GM23338 (cell line): ENCODE measurements around the gene LSM2. TPM values are rescaled to one million over a fixed set of nuclear protein-coding genes. Genes with fewer than 3 reads are reported as not detected.
A peak's percentile ranks its signal among the peaks of the same experiment; 100 is the strongest.

Source experiments
- ATAC-seq: fragments of 200-7000 bp; cut with Tn5 transposase; 3 replicates; pipeline ENCODE4 v1.9.1; 2020
- DNase-seq: peaks from one replicate; pipeline ENCODE4 v3.0.0-alpha.2; 2015; ENCODE audit warnings: low spot score
- H2AFZ ChIP-seq: fragments of 200-600 bp; sonication (generic); 2 replicates; pipeline ENCODE4 v1.8.0; 2016; ENCODE audit warnings: antibody characterized with exemption, mild to moderate bottlenecking, moderate library complexity
- H3F3A ChIP-seq: fragments of 200-600 bp; sonication (generic); replicated peaks from 2 replicates; pipeline ENCODE4 v1.8.0; 2017; ENCODE audit warnings: antibody characterized with exemption, mixed run types, low read depth
- H3K27ac ChIP-seq: fragments of 200-600 bp; sonication (generic); 2 replicates; pipeline ENCODE4 v1.6.1; 2016; ENCODE audit warnings: low read depth
- H3K27me3 ChIP-seq: fragments of 200-600 bp; sonication (generic); 2 replicates; pipeline ENCODE4 v1.8.0; 2016; ENCODE audit warnings: mild to moderate bottlenecking, mixed run types, moderate library complexity; ENCODE audit not compliant: insufficient read depth
- H3K36me3 ChIP-seq: fragments of 200-600 bp; sonication (generic); 2 replicates; pipeline ENCODE4 v1.8.0; 2016; ENCODE audit warnings: mild to moderate bottlenecking; ENCODE audit not compliant: insufficient read depth
- H3K4me1 ChIP-seq: fragments of 200-600 bp; sonication (generic); 2 replicates; pipeline ENCODE4 v1.8.0; 2016; ENCODE audit warnings: mild to moderate bottlenecking, moderate library complexity; ENCODE audit not compliant: insufficient read depth
- H3K4me2 ChIP-seq: fragments of 200-600 bp; sonication (generic); 2 replicates; pipeline ENCODE4 v1.7.1; 2017; ENCODE audit warnings: mixed run types
- H3K4me3 ChIP-seq: fragments of 200-600 bp; sonication (generic); 2 replicates; pipeline ENCODE4 v1.6.1; 2016; ENCODE audit warnings: mixed run types
- H3K79me2 ChIP-seq: fragments of 200-600 bp; sonication (generic); replicated peaks from 2 replicates; pipeline ENCODE4 v1.8.0; 2017; ENCODE audit warnings: mild to moderate bottlenecking; ENCODE audit not compliant: insufficient read depth
- H3K9me2 ChIP-seq: fragments of 200-600 bp; sonication (generic); 2 replicates; pipeline ENCODE4 v1.8.0; 2017; ENCODE audit not compliant: insufficient read depth
- H4K20me1 ChIP-seq: fragments of 200-600 bp; sonication (generic); replicated peaks from 2 replicates; pipeline ENCODE4 v1.8.0; 2017; ENCODE audit warnings: mild to moderate bottlenecking; ENCODE audit not compliant: insufficient read depth
- H3K27ac Mint-ChIP-seq: 2 replicates; pipeline ENCODE4 v1.8.0; 2020; ENCODE audit warnings: inconsistent platforms, mild to moderate bottlenecking, moderate library complexity, mixed read lengths
- H3K27me3 Mint-ChIP-seq: 3 replicates; pipeline ENCODE4 v1.8.0; 2022; ENCODE audit warnings: low read depth, mild to moderate bottlenecking, moderate library complexity, mixed read lengths, inconsistent platforms; ENCODE audit not compliant: insufficient read depth, poor library complexity
- H3K36me3 Mint-ChIP-seq: 3 replicates; pipeline ENCODE4 v1.8.0; 2021; ENCODE audit warnings: low read depth, mild to moderate bottlenecking, inconsistent platforms, moderate library complexity, mixed read lengths
- H3K4me1 Mint-ChIP-seq: 3 replicates; pipeline ENCODE4 v1.8.0; 2020; ENCODE audit warnings: mild to moderate bottlenecking, inconsistent platforms, mixed read lengths
- H3K4me3 Mint-ChIP-seq: 3 replicates; pipeline ENCODE4 v1.8.0; 2021; ENCODE audit warnings: moderate library complexity, mild to moderate bottlenecking, inconsistent platforms, mixed read lengths
- H3K9me3 Mint-ChIP-seq: 3 replicates; pipeline ENCODE4 v1.8.0; 2020; ENCODE audit warnings: moderate library complexity, mild to moderate bottlenecking, inconsistent platforms, mixed read lengths
- ETS1 ChIP-seq: IDR thresholded peaks from 2 replicates; pipeline ENCODE4 v1.6.1; 2016; ENCODE audit warnings: antibody characterized with exemption
- EZH2phosphoT487 ChIP-seq: fragments of 200-600 bp; sonication (generic); IDR thresholded peaks from one replicate; pipeline ENCODE4 v1.8.1; 2018; ENCODE audit warnings: antibody characterized with exemption; ENCODE audit not compliant: unreplicated experiment
- NANOG ChIP-seq: IDR thresholded peaks from 2 replicates; pipeline ENCODE4 v1.6.1; 2016; ENCODE audit warnings: antibody characterized with exemption, borderline replicate concordance
- POLR2AphosphoS5 ChIP-seq: IDR thresholded peaks from 2 replicates; pipeline ENCODE4 v1.6.1; 2016; ENCODE audit warnings: antibody characterized with exemption, low read depth
- STAT1 ChIP-seq: IDR thresholded peaks from one replicate; pipeline ENCODE4 v1.6.1; 2016; ENCODE audit warnings: antibody characterized with exemption; ENCODE audit not compliant: unreplicated experiment
- polyA plus RNA-seq: library from polyadenylated mRNA; unstranded; fragments of >200 nt; fragmentation: Nextera tagmentation; extraction: Ambion mirVana; gene quantifications from 2 replicates; pipeline ENCODE4 v1.2.1, GENCODE V29; 2016
- total RNA-seq: library from RNA; depleted of rRNA; stranded (reverse); fragments of >200 nt; shearing (Covaris generic); gene quantifications from 2 replicates; pipeline ENCODE4 v1.2.3, GENCODE V29; 2014
- TF ChIP-seq, protein P1 (sequence below): IDR thresholded peaks from one replicate; pipeline ENCODE4 v1.6.1; 2018; ENCODE audit warnings: antibody characterized with exemption; ENCODE audit not compliant: unreplicated experiment
- TF ChIP-seq, protein P2 (sequence below): fragments of 250-450 bp; sonication (Bioruptor Pico); IDR thresholded peaks from 2 replicates; pipeline ENCODE4 v1.5.0; 2020; ENCODE audit warnings: mild to moderate bottlenecking, moderate library complexity

Gene LSM2
- total and polyA plus RNA-seq, 2 experiments from 2014 or later, result 106 to 140 TPM

- H3K4me1 Mint-ChIP-seq, result peaks cover 49% of the 10 kb centered on the region
Observed at GRCh38 chr6:31821301-31822035, 14.7 kb upstream of the LSM2 start.

More at GRCh38 chr6:31821301-31822035, 14.7 kb upstream of the LSM2 start:
- TF ChIP-seq STAT1 (no peak), EZH2phosphoT487 (no peak), ETS1 (no peak), POLR2AphosphoS5 (peak; percentile 61; the same call in 1 of the 2 replicates), NANOG (no peak)
- TF ChIP-seq, protein P1, sequence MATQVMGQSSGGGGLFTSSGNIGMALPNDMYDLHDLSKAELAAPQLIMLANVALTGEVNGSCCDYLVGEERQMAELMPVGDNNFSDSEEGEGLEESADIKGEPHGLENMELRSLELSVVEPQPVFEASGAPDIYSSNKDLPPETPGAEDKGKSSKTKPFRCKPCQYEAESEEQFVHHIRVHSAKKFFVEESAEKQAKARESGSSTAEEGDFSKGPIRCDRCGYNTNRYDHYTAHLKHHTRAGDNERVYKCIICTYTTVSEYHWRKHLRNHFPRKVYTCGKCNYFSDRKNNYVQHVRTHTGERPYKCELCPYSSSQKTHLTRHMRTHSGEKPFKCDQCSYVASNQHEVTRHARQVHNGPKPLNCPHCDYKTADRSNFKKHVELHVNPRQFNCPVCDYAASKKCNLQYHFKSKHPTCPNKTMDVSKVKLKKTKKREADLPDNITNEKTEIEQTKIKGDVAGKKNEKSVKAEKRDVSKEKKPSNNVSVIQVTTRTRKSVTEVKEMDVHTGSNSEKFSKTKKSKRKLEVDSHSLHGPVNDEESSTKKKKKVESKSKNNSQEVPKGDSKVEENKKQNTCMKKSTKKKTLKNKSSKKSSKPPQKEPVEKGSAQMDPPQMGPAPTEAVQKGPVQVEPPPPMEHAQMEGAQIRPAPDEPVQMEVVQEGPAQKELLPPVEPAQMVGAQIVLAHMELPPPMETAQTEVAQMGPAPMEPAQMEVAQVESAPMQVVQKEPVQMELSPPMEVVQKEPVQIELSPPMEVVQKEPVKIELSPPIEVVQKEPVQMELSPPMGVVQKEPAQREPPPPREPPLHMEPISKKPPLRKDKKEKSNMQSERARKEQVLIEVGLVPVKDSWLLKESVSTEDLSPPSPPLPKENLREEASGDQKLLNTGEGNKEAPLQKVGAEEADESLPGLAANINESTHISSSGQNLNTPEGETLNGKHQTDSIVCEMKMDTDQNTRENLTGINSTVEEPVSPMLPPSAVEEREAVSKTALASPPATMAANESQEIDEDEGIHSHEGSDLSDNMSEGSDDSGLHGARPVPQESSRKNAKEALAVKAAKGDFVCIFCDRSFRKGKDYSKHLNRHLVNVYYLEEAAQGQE, result no peak
- TF ChIP-seq, protein P2, sequence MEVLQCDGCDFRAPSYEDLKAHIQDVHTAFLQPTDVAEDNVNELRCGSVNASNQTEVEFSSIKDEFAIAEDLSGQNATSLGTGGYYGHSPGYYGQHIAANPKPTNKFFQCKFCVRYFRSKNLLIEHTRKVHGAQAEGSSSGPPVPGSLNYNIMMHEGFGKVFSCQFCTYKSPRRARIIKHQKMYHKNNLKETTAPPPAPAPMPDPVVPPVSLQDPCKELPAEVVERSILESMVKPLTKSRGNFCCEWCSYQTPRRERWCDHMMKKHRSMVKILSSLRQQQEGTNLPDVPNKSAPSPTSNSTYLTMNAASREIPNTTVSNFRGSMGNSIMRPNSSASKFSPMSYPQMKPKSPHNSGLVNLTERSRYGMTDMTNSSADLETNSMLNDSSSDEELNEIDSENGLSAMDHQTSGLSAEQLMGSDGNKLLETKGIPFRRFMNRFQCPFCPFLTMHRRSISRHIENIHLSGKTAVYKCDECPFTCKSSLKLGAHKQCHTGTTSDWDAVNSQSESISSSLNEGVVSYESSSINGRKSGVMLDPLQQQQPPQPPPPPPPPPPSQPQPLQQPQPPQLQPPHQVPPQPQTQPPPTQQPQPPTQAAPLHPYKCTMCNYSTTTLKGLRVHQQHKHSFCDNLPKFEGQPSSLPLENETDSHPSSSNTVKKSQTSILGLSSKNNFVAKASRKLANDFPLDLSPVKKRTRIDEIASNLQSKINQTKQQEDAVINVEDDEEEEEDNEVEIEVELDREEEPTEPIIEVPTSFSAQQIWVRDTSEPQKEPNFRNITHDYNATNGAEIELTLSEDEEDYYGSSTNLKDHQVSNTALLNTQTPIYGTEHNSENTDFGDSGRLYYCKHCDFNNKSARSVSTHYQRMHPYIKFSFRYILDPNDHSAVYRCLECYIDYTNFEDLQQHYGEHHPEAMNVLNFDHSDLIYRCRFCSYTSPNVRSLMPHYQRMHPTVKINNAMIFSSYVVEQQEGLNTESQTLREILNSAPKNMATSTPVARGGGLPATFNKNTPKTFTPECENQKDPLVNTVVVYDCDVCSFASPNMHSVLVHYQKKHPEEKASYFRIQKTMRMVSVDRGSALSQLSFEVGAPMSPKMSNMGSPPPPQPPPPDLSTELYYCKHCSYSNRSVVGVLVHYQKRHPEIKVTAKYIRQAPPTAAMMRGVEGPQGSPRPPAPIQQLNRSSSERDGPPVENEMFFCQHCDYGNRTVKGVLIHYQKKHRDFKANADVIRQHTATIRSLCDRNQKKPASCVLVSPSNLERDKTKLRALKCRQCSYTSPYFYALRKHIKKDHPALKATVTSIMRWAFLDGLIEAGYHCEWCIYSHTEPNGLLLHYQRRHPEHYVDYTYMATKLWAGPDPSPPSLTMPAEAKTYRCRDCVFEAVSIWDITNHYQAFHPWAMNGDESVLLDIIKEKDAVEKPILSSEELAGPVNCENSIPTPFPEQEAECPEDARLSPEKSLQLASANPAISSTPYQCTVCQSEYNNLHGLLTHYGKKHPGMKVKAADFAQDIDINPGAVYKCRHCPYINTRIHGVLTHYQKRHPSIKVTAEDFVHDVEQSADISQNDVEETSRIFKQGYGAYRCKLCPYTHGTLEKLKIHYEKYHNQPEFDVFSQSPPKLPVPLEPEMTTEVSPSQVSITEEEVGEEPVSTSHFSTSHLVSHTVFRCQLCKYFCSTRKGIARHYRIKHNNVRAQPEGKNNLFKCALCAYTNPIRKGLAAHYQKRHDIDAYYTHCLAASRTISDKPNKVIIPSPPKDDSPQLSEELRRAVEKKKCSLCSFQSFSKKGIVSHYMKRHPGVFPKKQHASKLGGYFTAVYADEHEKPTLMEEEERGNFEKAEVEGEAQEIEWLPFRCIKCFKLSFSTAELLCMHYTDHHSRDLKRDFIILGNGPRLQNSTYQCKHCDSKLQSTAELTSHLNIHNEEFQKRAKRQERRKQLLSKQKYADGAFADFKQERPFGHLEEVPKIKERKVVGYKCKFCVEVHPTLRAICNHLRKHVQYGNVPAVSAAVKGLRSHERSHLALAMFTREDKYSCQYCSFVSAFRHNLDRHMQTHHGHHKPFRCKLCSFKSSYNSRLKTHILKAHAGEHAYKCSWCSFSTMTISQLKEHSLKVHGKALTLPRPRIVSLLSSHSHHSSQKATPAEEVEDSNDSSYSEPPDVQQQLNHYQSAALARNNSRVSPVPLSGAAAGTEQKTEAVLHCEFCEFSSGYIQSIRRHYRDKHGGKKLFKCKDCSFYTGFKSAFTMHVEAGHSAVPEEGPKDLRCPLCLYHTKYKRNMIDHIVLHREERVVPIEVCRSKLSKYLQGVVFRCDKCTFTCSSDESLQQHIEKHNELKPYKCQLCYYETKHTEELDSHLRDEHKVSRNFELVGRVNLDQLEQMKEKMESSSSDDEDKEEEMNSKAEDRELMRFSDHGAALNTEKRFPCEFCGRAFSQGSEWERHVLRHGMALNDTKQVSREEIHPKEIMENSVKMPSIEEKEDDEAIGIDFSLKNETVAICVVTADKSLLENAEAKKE (CRISPR knock-in tag), result no peak
- Mint-ChIP-seq H3K36me3 (peaks cover 5% of the 10 kb centered on the region; the same call in 1 of the 3 replicates), H3K4me3 (peak overlapping the region; percentile 84), H3K9me3 (peaks cover 6% of the 10 kb centered on the region; the same call in 1 of the 3 replicates), H3K27ac (peak overlapping the region; percentile 98), H3K27me3 (peaks cover 21% of the 10 kb centered on the region)
- H3K4me2 ChIP-seq, result peak overlapping the region; percentile 88
- ATAC-seq (peak; percentile 78), DNase-seq (peak; percentile 68)
- H3K27me3 ChIP-seq, result no peaks in the 10 kb centered on the region
- peaks cover 19% of the 10 kb centered on the region for H3K79me2 ChIP-seq
- H3F3A ChIP-seq, result peaks cover 20% of the 10 kb centered on the region
- H3K36me3 ChIP-seq, result no peaks in the 10 kb centered on the region
- peak overlapping the region; percentile 88 for H3K27ac ChIP-seq
- H3K4me1 ChIP-seq, result peaks cover 63% of the 10 kb centered on the region
- no peaks in the 10 kb centered on the region for H3K9me2 ChIP-seq
- peaks cover 9% of the 10 kb centered on the region; the same call in 1 of the 2 replicates for H4K20me1 ChIP-seq
- H2AFZ ChIP-seq, result peak overlapping the region; percentile 92; the same call in 1 of the 2 replicates
- peak overlapping the region; percentile 70 for H3K4me3 ChIP-seq
